ENCODE results near the gene ELMO2. TPM values are rescaled to one million over a fixed set of nuclear protein-coding genes. Genes with fewer than 3 reads are reported as not detected.

The ELMO2 gene
- total RNA-seq, 4 donors from 2014 or later, result 13.5 to 30.0 (median 22.1) TPM

DNA sequence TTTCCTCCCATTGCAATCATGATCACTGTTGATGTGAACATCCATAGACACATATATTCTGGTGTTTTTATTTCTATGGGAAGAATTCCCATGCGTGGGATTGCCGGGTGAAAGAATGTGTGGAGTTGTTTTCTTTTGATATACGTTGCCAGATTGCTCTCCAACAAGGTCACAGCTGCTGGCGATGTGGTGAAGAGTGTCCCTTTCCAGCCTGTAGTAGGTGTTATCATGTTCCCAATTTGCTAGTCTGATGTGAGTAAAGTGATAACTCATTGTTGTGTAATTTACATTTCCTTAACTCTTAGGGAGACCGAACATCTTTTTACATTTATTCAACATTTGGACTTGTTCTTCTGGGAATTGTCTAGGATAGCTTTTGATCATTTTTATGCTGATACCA is 14.5 kb upstream of the ELMO2 start:
- 49 to 68% methylated on average over 2 to 5 of the region's 5 CpGs for WGBS, 2 donors (ENCODE audit: low coverage in 1 of 2)
- intact Hi-C loops (cut with DNase I; ENCODE audit: low total_unique reads), result no loop called here
- Histone ChIP-seq H3K4me1 (no peaks in the 10 kb centered on the region), H3K9me3 (no peaks in the 10 kb centered on the region), H3K27ac (no peak overlapping the region), H3K4me3 (no peak overlapping the region), H3K36me3 (no peaks in the 10 kb centered on the region), H3K27me3 (peaks cover 39% of the 10 kb centered on the region)
- DNase-seq, result no peak
- in situ Hi-C loops (cut with MboI; ENCODE audit: low pct_ligation_motif_present in 1 of 4, low pct_unique_long_range_greater_than_20kb in 1 of 4, low sequenced_read_pairs in 3 of 4), result no loop called here
- TF ChIP-seq POLR2A (IDR thresholded peaks at IDR 0.05), result no peak
- TF ChIP-seq EP300 (IDR thresholded peaks at IDR 0.05; ENCODE audit: low read depth), result no peak
- TF ChIP-seq, protein P1, sequence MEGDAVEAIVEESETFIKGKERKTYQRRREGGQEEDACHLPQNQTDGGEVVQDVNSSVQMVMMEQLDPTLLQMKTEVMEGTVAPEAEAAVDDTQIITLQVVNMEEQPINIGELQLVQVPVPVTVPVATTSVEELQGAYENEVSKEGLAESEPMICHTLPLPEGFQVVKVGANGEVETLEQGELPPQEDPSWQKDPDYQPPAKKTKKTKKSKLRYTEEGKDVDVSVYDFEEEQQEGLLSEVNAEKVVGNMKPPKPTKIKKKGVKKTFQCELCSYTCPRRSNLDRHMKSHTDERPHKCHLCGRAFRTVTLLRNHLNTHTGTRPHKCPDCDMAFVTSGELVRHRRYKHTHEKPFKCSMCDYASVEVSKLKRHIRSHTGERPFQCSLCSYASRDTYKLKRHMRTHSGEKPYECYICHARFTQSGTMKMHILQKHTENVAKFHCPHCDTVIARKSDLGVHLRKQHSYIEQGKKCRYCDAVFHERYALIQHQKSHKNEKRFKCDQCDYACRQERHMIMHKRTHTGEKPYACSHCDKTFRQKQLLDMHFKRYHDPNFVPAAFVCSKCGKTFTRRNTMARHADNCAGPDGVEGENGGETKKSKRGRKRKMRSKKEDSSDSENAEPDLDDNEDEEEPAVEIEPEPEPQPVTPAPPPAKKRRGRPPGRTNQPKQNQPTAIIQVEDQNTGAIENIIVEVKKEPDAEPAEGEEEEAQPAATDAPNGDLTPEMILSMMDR (IDR thresholded peaks at IDR 0.05), result no peak
- TF ChIP-seq POLR2AphosphoS5 (IDR thresholded peaks at IDR 0.05), result no peak

DNA sequence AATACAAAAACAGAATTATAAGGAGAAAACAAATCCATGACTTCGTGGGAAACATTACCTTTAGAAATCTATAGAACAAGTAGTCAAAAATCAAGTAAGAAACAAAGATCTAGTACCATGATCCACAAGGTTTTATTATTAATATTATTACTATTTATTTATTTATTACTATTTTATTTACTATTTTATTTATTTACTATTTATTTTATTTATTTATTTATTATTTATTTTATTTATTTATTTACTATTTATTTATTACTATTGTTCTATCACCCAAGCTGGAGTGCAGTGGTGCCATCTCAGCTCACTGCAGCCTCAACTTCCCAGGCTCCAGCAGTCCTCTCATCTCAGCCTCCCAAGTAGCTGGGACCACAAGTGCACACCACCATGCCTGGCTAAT is 13.5 kb upstream of the ELMO2 start:
- TF ChIP-seq POLR2AphosphoS5 (IDR thresholded peaks at IDR 0.05) (no peak), EP300 (IDR thresholded peaks at IDR 0.05; ENCODE audit: low read depth) (no peak), POLR2A (IDR thresholded peaks at IDR 0.05) (no peak)
- TF ChIP-seq, protein P1 (IDR thresholded peaks at IDR 0.05), result no peak
- no peaks in the 10 kb centered on the region for H3K4me1 ChIP-seq
- H3K4me3 ChIP-seq, result no peak overlapping the region
- H3K36me3 ChIP-seq, result no peaks in the 10 kb centered on the region
- in situ Hi-C loops (cut with MboI; ENCODE audit: low pct_ligation_motif_present in 1 of 4, low pct_unique_long_range_greater_than_20kb in 1 of 4, low sequenced_read_pairs in 3 of 4), result no loop called here
- intact Hi-C loops (cut with DNase I; ENCODE audit: low total_unique reads), result loop anchor here (5.0 kb wide), 1 partner anchor 113 kb away; the partner anchor contains the start of gene CDH22
- H3K27ac ChIP-seq, result no peak overlapping the region
- H3K9me3 ChIP-seq, result no peaks in the 10 kb centered on the region
- peaks cover 31% of the 10 kb centered on the region for H3K27me3 ChIP-seq
- WGBS, 2 donors (ENCODE audit: low coverage in 1 of 2), result 72 to 83% methylated on average over 1 of the region's 1 CpG
- DNase-seq, result no peak

DNA sequence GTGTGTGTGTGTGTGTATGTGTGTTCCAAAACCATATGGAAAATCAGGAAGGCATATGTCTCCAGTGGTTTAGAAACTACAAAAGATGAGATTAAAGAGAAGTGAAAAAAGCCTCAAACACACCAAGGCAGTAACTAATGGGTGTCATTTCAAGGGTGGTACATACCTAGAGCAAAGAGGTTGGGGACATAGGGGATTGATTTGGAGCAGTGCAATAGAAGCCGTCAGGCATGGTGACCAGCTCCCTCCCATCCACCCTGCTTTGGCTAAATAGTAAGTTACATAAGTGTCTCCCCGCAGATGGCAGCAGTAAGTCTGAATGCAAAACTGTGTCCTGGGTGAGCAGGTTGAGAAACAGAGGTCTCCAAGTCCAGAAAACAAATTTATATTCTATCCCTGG is 10.4 kb upstream of the ELMO2 start:
- in situ Hi-C loops (cut with MboI; ENCODE audit: low pct_ligation_motif_present in 1 of 4, low pct_unique_long_range_greater_than_20kb in 1 of 4, low sequenced_read_pairs in 3 of 4) (no loop called here), intact Hi-C loops (cut with DNase I; ENCODE audit: low total_unique reads) (loop anchor here (5.0 kb wide), 1 partner anchor 110 kb away; the partner anchor contains the start of gene CDH22)
- Histone ChIP-seq H3K36me3 (no peaks in the 10 kb centered on the region), H3K9me3 (no peaks in the 10 kb centered on the region), H3K4me1 (no peaks in the 10 kb centered on the region), H3K27me3 (peaks cover 17% of the 10 kb centered on the region), H3K27ac (no peak overlapping the region), H3K4me3 (no peak overlapping the region)
- TF ChIP-seq EP300 (IDR thresholded peaks at IDR 0.05; ENCODE audit: low read depth) (no peak), POLR2A (IDR thresholded peaks at IDR 0.05) (no peak), POLR2AphosphoS5 (IDR thresholded peaks at IDR 0.05) (no peak)
- TF ChIP-seq, protein P1 (IDR thresholded peaks at IDR 0.05), result no peak
- WGBS, 2 donors (ENCODE audit: low coverage in 1 of 2), result 74% methylated on average over 2 of the region's 2 CpGs; no CpG with 5 or more reads in 1 of the 2 donors
- no peak for DNase-seq

DNA sequence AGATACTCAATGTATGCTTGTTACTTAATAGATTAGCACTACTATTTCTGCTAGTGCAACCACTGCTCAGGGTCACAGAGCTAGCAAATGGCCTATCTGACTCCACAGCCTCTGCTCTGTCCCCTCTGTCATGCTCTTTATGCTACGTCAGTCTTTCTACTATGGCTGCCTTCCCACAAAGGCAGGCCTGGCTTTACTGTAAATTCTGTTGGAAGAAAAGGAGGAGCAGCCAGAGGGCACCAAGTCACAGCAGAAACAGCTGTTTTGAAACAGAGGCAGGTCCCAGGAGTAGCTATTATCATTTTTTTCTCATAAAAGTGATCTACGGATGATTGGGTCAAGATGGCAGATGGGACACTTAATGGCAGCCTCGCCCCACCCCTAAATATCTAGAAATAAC is 10.0 kb upstream of the ELMO2 start:
- no peak for DNase-seq
- H3K27ac ChIP-seq, result no peak overlapping the region
- no peaks in the 10 kb centered on the region for H3K9me3 ChIP-seq
- in situ Hi-C loops (cut with MboI; ENCODE audit: low pct_ligation_motif_present in 1 of 4, low pct_unique_long_range_greater_than_20kb in 1 of 4, low sequenced_read_pairs in 3 of 4) (no loop called here), intact Hi-C loops (cut with DNase I; ENCODE audit: low total_unique reads) (loop anchor here (5.0 kb wide), 1 partner anchor 109 kb away; the partner anchor contains the start of gene CDH22)
- TF ChIP-seq POLR2AphosphoS5 (IDR thresholded peaks at IDR 0.05), result no peak
- TF ChIP-seq POLR2A (IDR thresholded peaks at IDR 0.05), result no peak
- TF ChIP-seq, protein P1 (IDR thresholded peaks at IDR 0.05), result no peak
- no peak for TF ChIP-seq EP300 (IDR thresholded peaks at IDR 0.05; ENCODE audit: low read depth)
- 71 to 76% methylated on average over 3 of the region's 3 CpGs for WGBS, 2 donors (ENCODE audit: low coverage in 1 of 2)
- H3K36me3 ChIP-seq, result no peaks in the 10 kb centered on the region
- H3K4me3 ChIP-seq, result no peak overlapping the region
- peaks cover 13% of the 10 kb centered on the region for H3K27me3 ChIP-seq
- no peaks in the 10 kb centered on the region for H3K4me1 ChIP-seq

Measured in transverse colon (tissue), 4 donors.